Activated CD8-positive, alpha-beta T cell treated with anti-CD3 and anti-CD28 coated beads, Interleukin-2, amount 10 ng/mL, durations not matched to agents 7 days and 5 days (primary cell): ENCODE measurements around the gene VASN. TPM values are rescaled to one million over a fixed set of nuclear protein-coding genes. Genes with fewer than 3 reads are reported as not detected.
A peak's percentile ranks its signal among the peaks of the same experiment; 100 is the strongest.

Experiments used
- ATAC-seq: fragments of 150-1000 bp; cut with Tn5 transposase; one replicate; pipeline ENCODE4 v1.10.0; 2021; ENCODE audit warnings: moderate library complexity
- CTCF ChIA-PET: fragments of 350-600 bp; sonication (Branson Sonifier 250); formaldehyde crosslinking; loops from one replicate; lab custom pipeline; 2021; ENCODE audit warnings: antibody characterized with exemption; lab: Charles Lee
- POLR2A ChIA-PET: fragments of 350-600 bp; sonication (Branson Sonifier 250); formaldehyde crosslinking; loops from one replicate; lab custom pipeline; 2021; ENCODE audit warnings: antibody characterized with exemption; lab: Charles Lee
- DNase-seq: peaks from one replicate; pipeline ENCODE4 v3.0.0-alpha.2; 2020
- H3K27ac Mint-ChIP-seq: one replicate; pipeline ENCODE4 v1.8.0; 2021; ENCODE audit warnings: mild to moderate bottlenecking, mixed read lengths
- H3K27me3 Mint-ChIP-seq: one replicate; pipeline ENCODE4 v1.8.0; 2021; ENCODE audit warnings: low read depth, mixed read lengths
- H3K36me3 Mint-ChIP-seq: one replicate; pipeline ENCODE4 v1.8.0; 2021; ENCODE audit warnings: low read depth, mixed read lengths
- H3K4me1 Mint-ChIP-seq: one replicate; pipeline ENCODE4 v1.8.0; 2021; ENCODE audit warnings: low read depth, mixed read lengths
- H3K4me3 Mint-ChIP-seq: one replicate; pipeline ENCODE4 v1.8.0; 2021; ENCODE audit warnings: mild to moderate bottlenecking, mixed read lengths
- H3K9me3 Mint-ChIP-seq: one replicate; pipeline ENCODE4 v1.8.0; 2022; ENCODE audit warnings: mixed read lengths; ENCODE audit not compliant: insufficient read depth
- total RNA-seq, 2 experiments: library from RNA; stranded (reverse); gene quantifications; one replicate each; pipeline ENCODE4 v1.2.3, GENCODE V29; 2021

Gene VASN
- total RNA-seq, 2 experiments from 2014 or later: not detected

DNA sequence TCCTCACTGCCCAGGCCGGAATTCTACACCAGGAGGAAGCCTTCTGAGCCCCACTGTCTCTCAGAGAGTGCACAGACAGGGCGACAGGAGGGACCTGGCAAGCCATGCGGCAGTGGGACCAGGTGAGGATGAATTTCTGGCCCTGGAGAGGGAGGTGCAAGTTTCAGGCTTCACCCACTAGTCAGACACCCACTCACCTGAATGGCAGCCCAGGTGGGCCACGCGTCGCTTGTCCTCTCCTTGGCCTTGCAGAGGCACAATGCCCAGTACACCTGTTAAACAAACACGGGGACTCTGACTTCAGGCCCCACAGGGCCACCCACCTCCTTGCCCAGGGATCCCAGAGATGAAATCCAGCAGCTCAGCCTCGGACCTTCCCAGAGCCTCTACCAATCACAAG, 40.5 kb downstream of the VASN start:
- ATAC-seq (no peak), DNase-seq (no peak)
- peaks cover 48% of the 10 kb centered on the region for H3K36me3 Mint-ChIP-seq
- ChIA-PET POLR2A (interaction anchor here (1.1 to 2.0 kb wide), 2 partner anchors 9 to 93 kb away, joined by 3 to 8 read pairs; no protein-coding TSS in a partner anchor), CTCF (interaction anchor here (4.1 kb wide), 1 partner anchor 9 kb away, joined by 40 read pairs; no protein-coding TSS in a partner anchor)
- H3K27ac Mint-ChIP-seq: peak overlapping the region; percentile 46
- H3K9me3 Mint-ChIP-seq: no peaks in the 10 kb centered on the region
- H3K4me1 Mint-ChIP-seq: peaks cover 47% of the 10 kb centered on the region
- no peaks in the 10 kb centered on the region for H3K27me3 Mint-ChIP-seq
- H3K4me3 Mint-ChIP-seq: no peak overlapping the region

DNA sequence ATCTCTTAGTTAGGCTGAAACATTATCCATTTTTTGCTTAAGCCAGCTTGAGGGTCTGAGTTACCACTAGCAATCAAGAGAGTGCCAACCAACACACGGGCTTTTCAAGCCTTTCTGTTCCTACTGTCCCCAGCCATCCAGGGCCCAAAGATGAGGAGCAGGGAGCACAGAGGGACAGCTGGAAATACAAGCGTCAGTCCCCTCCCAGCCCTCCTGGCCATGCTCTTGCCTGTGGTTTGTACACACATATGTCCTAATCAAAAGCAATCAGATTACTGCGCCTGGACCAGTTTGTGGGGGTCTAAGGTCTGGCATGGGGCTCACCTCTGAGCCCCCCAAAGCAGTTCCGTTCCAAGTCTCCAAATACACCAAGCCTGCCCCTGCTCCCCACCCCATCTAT, 41.2 kb downstream of the VASN start:
- DNase-seq: no peak
- Mint-ChIP-seq H3K9me3 (no peaks in the 10 kb centered on the region), H3K27ac (peak overlapping the region; percentile 25), H3K4me1 (peaks cover 50% of the 10 kb centered on the region), H3K36me3 (peaks cover 48% of the 10 kb centered on the region), H3K27me3 (no peaks in the 10 kb centered on the region), H3K4me3 (no peak overlapping the region)
- POLR2A ChIA-PET: interaction anchor here (1.1 to 2.0 kb wide), 2 partner anchors 9 to 92 kb away, joined by 3 to 8 read pairs; no protein-coding TSS in a partner anchor
- CTCF ChIA-PET: interaction anchor here (4.1 kb wide), 1 partner anchor 10 kb away, joined by 40 read pairs; no protein-coding TSS in a partner anchor
- no peak for ATAC-seq

DNA sequence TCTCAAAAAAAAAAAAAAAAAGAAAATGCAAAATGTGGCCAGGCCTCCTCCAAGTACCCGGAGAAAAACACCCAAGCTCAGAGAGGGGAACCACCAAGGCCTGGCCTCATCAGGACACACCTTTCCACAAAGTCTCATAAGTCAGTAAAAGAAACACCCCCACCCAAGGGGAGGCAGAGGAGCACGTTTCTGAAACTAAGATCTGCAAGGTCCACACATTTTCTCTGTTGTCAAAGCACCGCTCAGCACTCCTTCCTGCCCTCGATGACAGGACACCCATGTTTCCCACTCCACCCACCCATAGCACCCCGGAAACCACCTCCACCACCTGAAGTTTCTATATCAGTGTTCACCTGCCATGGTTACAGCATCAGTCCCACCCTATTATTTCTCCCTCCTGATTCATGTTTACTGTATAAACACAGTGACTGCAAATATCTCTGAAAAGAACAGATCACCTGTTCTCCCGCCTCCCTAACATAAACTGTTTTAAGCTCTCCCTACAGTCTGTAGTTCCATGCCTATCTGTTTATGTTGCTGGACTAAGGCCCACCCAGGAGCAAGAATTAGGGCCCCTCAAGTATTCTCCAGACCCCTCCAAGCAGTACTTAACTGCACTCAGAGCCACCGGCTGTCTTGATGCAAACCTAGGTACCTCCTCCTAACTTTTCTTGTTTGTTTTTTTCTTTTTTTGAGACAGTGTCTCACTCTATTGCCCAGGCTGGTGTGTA, 42.7 kb downstream of the VASN start:
- Mint-ChIP-seq H3K36me3 (peaks cover 42% of the 10 kb centered on the region), H3K9me3 (no peaks in the 10 kb centered on the region), H3K4me3 (peak overlapping the region; percentile 86), H3K4me1 (peaks cover 50% of the 10 kb centered on the region), H3K27ac (peak overlapping the region; percentile 95), H3K27me3 (peaks cover 2% of the 10 kb centered on the region)
- ChIA-PET POLR2A (interaction anchor here (0.6 to 3.6 kb wide), 7 partner anchors 11 to 141 kb away, joined by 3 to 25 read pairs (median 8); partner anchors contain the start of genes DNAJA3 and NMRAL1), CTCF (interaction anchor here (0.9 to 4.1 kb wide), 2 partner anchors 11 to 161 kb away, joined by 3 to 40 read pairs; no protein-coding TSS in a partner anchor)
- ATAC-seq: peak; percentile 69
- peak; percentile 96 for DNase-seq

- DNase-seq (peak; percentile 79), ATAC-seq (peak; percentile 21)
- Mint-ChIP-seq H3K4me3 (peak overlapping the region; percentile 86), H3K9me3 (no peaks in the 10 kb centered on the region), H3K4me1 (peaks cover 43% of the 10 kb centered on the region), H3K36me3 (peaks cover 33% of the 10 kb centered on the region), H3K27me3 (peaks cover 2% of the 10 kb centered on the region), H3K27ac (peak overlapping the region; percentile 95)
- CTCF ChIA-PET: interaction anchor here (1.0 to 4.1 kb wide), 4 partner anchors 10 to 120 kb away, joined by 3 to 40 read pairs (median 4); partner anchors contain the start of gene HMOX2
- POLR2A ChIA-PET: interaction anchor here (0.8 to 3.6 kb wide), 16 partner anchors 10 to 203 kb away, joined by 3 to 25 read pairs (median 4); partner anchors contain the start of genes DNAJA3, HMOX2, NMRAL1 and PAM16
Measured at GRCh38 chr16:4415538-4416199, 44.0 kb downstream of the VASN start.

- peaks cover 2% of the 10 kb centered on the region for H3K27me3 Mint-ChIP-seq
- ATAC-seq (peak; percentile 77), DNase-seq (peak; percentile 99)
- H3K9me3 Mint-ChIP-seq: no peaks in the 10 kb centered on the region
- H3K4me3 Mint-ChIP-seq: peak within 1 kb of the TSS; percentile 86
- peaks cover 39% of the 10 kb centered on the region for H3K4me1 Mint-ChIP-seq
- ChIA-PET POLR2A (interaction anchor here (0.8 to 3.6 kb wide), 18 partner anchors 9 to 202 kb away, joined by 3 to 25 read pairs (median 4); partner anchors contain the start of genes DNAJA3, HMOX2, NMRAL1 and PAM16), CTCF (interaction anchor here (1.0 to 4.1 kb wide), 8 partner anchors 11 to 208 kb away, joined by 3 to 40 read pairs (median 5); partner anchors contain the start of genes HMOX2 and MGRN1)
- peak within 1 kb of the TSS; percentile 95 for H3K27ac Mint-ChIP-seq
- peaks cover 30% of the 10 kb centered on the region for H3K36me3 Mint-ChIP-seq
Measured at GRCh38 chr16:4416200-4417032, 44.8 kb downstream of the VASN start, which contains the start of gene CORO7. CORO7 (minus strand) TSS chr16:4416596; CDS start chr16:4416518, 78 bp downstream.

DNA sequence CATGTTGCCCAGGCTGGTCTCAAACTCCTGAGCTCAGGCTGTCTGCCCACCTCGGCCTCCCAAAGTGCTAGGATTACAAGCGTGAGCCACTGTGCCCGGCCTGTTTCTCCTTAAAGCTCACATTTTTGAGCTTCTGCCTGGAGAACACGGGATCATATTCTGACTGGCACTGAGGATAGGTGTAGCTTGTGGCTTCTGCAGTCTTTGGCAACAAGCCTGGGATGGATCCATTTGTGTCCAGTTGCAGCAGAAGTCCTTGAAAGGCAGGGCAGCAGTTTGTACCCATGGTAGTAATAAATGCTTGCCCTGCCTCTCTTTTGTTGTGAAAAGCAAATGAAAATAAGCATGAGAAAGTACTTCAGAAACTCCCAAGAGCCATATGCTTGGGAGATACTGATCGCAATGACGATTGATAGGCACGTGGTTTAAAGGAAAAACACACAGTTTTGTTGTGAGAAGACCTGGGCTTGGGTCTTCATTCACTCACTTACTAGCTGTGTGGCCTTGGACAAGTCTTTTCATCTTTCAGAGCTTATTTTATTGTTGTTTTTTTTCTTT, 47.8 kb downstream of the VASN start:
- POLR2A ChIA-PET: interaction anchor here (0.6 to 1.8 kb wide), 2 partner anchors 86 to 420 kb away, joined by 3 to 4 read pairs; no protein-coding TSS in a partner anchor

GRCh38 chr16:4420505-4421105, 49.0 kb downstream of the VASN start:
- H3K36me3 Mint-ChIP-seq: peaks cover 1% of the 10 kb centered on the region
- POLR2A ChIA-PET: no interaction called here
- H3K27me3 Mint-ChIP-seq: peaks cover 2% of the 10 kb centered on the region
- H3K4me1 Mint-ChIP-seq: peaks cover 14% of the 10 kb centered on the region
- DNase-seq: no peak
- CTCF ChIA-PET: interaction anchor here (1.4 kb wide), 2 partner anchors 16 to 204 kb away, joined by 3 read pairs; partner anchors contain the start of gene MGRN1
- H3K9me3 Mint-ChIP-seq: no peaks in the 10 kb centered on the region
- no peak overlapping the region for H3K27ac Mint-ChIP-seq
- no peak for ATAC-seq
- no peak overlapping the region for H3K4me3 Mint-ChIP-seq

More for the DNA sequence above, 47.8 kb downstream of the VASN start:
- peaks cover 20% of the 10 kb centered on the region for H3K4me1 Mint-ChIP-seq
- H3K36me3 Mint-ChIP-seq: peaks cover 10% of the 10 kb centered on the region
- H3K4me3 Mint-ChIP-seq: no peak overlapping the region
- no peak overlapping the region for H3K27ac Mint-ChIP-seq
- DNase-seq (no peak), ATAC-seq (no peak)
- peaks cover 2% of the 10 kb centered on the region for H3K27me3 Mint-ChIP-seq
- no peaks in the 10 kb centered on the region for H3K9me3 Mint-ChIP-seq
- CTCF ChIA-PET: interaction anchor here (0.8 to 1.5 kb wide), 5 partner anchors 10 to 205 kb away, joined by 3 to 4 read pairs (median 3); partner anchors contain the start of gene MGRN1

GRCh38 chr16:4425378-4426020, 53.9 kb downstream of the VASN start, which contains the start of gene DNAJA3:
DNAJA3 (plus strand) TSS chr16:4425868; CDS start chr16:4425882, 14 bp downstream.
- POLR2A ChIA-PET: interaction anchor here (1.4 to 3.5 kb wide), 2 partner anchors 10 to 36 kb away, joined by 5 to 25 read pairs; partner anchors contain the start of gene CORO7
- ATAC-seq (peak; percentile 93), DNase-seq (peak; percentile 94)
- CTCF ChIA-PET: no interaction called here
- peaks cover 28% of the 10 kb centered on the region for H3K4me1 Mint-ChIP-seq
- no peaks in the 10 kb centered on the region for H3K27me3 Mint-ChIP-seq
- peak within 1 kb of the TSS; percentile 99 for H3K27ac Mint-ChIP-seq
- H3K36me3 Mint-ChIP-seq: peaks cover 23% of the 10 kb centered on the region
- H3K4me3 Mint-ChIP-seq: peak within 1 kb of the TSS; percentile 93
- H3K9me3 Mint-ChIP-seq: no peaks in the 10 kb centered on the region

- ChIA-PET CTCF (no interaction called here), POLR2A (interaction anchor here (1.4 to 3.5 kb wide), 2 partner anchors 10 to 37 kb away, joined by 5 to 25 read pairs; partner anchors contain the start of gene CORO7)
- H3K36me3 Mint-ChIP-seq: peaks cover 25% of the 10 kb centered on the region
- peak overlapping the region; percentile 93 for H3K4me3 Mint-ChIP-seq
- H3K27ac Mint-ChIP-seq: peak overlapping the region; percentile 99
- H3K27me3 Mint-ChIP-seq: no peaks in the 10 kb centered on the region
- no peak for DNase-seq
- no peaks in the 10 kb centered on the region for H3K9me3 Mint-ChIP-seq
- peaks cover 28% of the 10 kb centered on the region for H3K4me1 Mint-ChIP-seq
- peak; percentile 49 for ATAC-seq
Measured at GRCh38 chr16:4426021-4426684, 54.5 kb downstream of the VASN start.
